HL-60/S4 treated with retinoic acid at 250 ng/mL for 4 days and 3 days (cell line): Measurements from ENCODE around the gene UBE2H.
"Not testable (repeated sequence)": the region's sequence is repeated elsewhere in the genome, so short reads cannot be mapped to it uniquely, and the experiment has no call there.

Experiments used
- in situ Hi-C: fragments of 300-500 bp; cut with MboI; formaldehyde crosslinking; loops from 2 replicates; pipeline ENCODE4 v1.7.0; 2022; ENCODE audit warnings: low sequenced_read_pairs

UBE2H gene

GRCh38 chr7:129825209-129825970 is 127.4 kb downstream of the UBE2H start:
- in situ Hi-C loops, result loop anchor here (10.0 kb wide), 1 partner anchor 161 kb away; no protein-coding TSS in a partner anchor

- in situ Hi-C loops, result loop anchor here (10.0 to 25.0 kb wide), 2 partner anchors 160 to 487 kb away; no protein-coding TSS in a partner anchor
Measured at GRCh38 chr7:129824291-129825208, 128.2 kb downstream of the UBE2H start.

- in situ Hi-C loops, result loop anchor here (10.0 to 25.0 kb wide), 2 partner anchors 158 to 486 kb away; no protein-coding TSS in a partner anchor
Measured at GRCh38 chr7:129823143-129823542, 129.6 kb downstream of the UBE2H start.

- in situ Hi-C loops, result loop anchor here (10.0 to 25.0 kb wide), 2 partner anchors 157 to 484 kb away; no protein-coding TSS in a partner anchor
Measured at GRCh38 chr7:129821476-129821875, 131.3 kb downstream of the UBE2H start.

GRCh38 chr7:129816742-129817141 is 136.0 kb downstream of the UBE2H start:
- in situ Hi-C loops, result loop anchor here (25.0 kb wide), 1 partner anchor 479 kb away; no protein-coding TSS in a partner anchor

- in situ Hi-C loops, result loop anchor here (25.0 kb wide), 1 partner anchor 471 kb away; no protein-coding TSS in a partner anchor
Measured at GRCh38 chr7:129807863-129808262, 144.9 kb downstream of the UBE2H start.

- in situ Hi-C loops, result loop anchor here (25.0 kb wide), 1 partner anchor 468 kb away; no protein-coding TSS in a partner anchor
Measured at GRCh38 chr7:129804890-129805719, 147.7 kb downstream of the UBE2H start.

- in situ Hi-C loops, result loop anchor here (25.0 kb wide), 1 partner anchor 467 kb away; no protein-coding TSS in a partner anchor
Measured at GRCh38 chr7:129804111-129804889, 148.5 kb downstream of the UBE2H start.

- in situ Hi-C loops, result loop anchor here (25.0 kb wide), 1 partner anchor 466 kb away; no protein-coding TSS in a partner anchor
Measured at GRCh38 chr7:129803546-129804081, 149.1 kb downstream of the UBE2H start.

GRCh38 chr7:129801882-129802281 is 150.9 kb downstream of the UBE2H start:
- in situ Hi-C loops, result loop anchor here (25.0 kb wide), 1 partner anchor 465 kb away; no protein-coding TSS in a partner anchor

- in situ Hi-C loops, result loop anchor here (25.0 kb wide), 1 partner anchor 464 kb away; no protein-coding TSS in a partner anchor
Measured at GRCh38 chr7:129800901-129801300, 151.9 kb downstream of the UBE2H start.

- in situ Hi-C loops, result no loop called here
Measured at GRCh38 chr7:129799350-129799955, 153.3 kb downstream of the UBE2H start.

GRCh38 chr7:129798616-129799349 is 154.0 kb downstream of the UBE2H start:
- in situ Hi-C loops, result no loop called here

- in situ Hi-C loops, result no loop called here
Measured at GRCh38 chr7:129797214-129797789, 155.5 kb downstream of the UBE2H start.

- in situ Hi-C loops, result no loop called here
Measured at GRCh38 chr7:129796186-129796775, 156.5 kb downstream of the UBE2H start.

GRCh38 chr7:129794461-129794860 is 158.3 kb downstream of the UBE2H start:
- in situ Hi-C loops, result not testable (repeated sequence)
